ENCODE data around the gene VPS18. TPM values are rescaled to one million over a fixed set of nuclear protein-coding genes. Genes with fewer than 3 reads are reported as not detected.
A peak's percentile ranks its signal among the peaks of the same experiment; 100 is the strongest.

VPS18 gene
- total and polyA plus RNA-seq, 2 donors (not counting 1 experiment from before 2014, with no cell fraction given) = 15.5 to 36.7 TPM

DNA sequence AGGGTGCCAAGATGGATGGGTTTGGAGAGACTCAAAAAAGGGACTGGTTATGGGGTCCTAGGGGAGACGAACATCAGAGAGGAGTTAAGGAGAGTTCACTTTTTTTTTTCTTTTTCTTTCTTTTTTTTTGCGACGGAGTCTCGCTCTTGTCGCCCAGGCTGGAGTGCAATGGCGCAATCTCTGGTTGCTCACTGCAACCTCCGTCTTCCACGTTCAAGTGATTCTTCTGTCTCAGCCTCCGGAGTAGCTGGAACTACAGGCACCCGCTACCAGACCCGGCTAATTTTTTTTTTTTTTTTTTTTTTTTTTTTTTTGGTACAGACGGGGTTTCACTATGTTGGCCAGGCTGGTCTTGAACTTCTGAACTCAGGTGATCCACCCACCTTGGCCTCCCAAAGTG lies 49.2 kb upstream of the VPS18 start:
- no peak overlapping the region for H3K9ac ChIP-seq (ENCODE audit: insufficient read depth, low read length)
- peak overlapping the region; percentile 66 for H3K4me2 ChIP-seq (ENCODE audit: extremely low read depth, insufficient read depth, low read length)
- DNase-seq (ENCODE audit: low read depth in 2 of 2) = no peak
- TF ChIP-seq EZH2 (IDR thresholded peaks at IDR 0.05; ENCODE audit: low read length, missing control alignments) = no peak
- TF ChIP-seq, protein P1, sequence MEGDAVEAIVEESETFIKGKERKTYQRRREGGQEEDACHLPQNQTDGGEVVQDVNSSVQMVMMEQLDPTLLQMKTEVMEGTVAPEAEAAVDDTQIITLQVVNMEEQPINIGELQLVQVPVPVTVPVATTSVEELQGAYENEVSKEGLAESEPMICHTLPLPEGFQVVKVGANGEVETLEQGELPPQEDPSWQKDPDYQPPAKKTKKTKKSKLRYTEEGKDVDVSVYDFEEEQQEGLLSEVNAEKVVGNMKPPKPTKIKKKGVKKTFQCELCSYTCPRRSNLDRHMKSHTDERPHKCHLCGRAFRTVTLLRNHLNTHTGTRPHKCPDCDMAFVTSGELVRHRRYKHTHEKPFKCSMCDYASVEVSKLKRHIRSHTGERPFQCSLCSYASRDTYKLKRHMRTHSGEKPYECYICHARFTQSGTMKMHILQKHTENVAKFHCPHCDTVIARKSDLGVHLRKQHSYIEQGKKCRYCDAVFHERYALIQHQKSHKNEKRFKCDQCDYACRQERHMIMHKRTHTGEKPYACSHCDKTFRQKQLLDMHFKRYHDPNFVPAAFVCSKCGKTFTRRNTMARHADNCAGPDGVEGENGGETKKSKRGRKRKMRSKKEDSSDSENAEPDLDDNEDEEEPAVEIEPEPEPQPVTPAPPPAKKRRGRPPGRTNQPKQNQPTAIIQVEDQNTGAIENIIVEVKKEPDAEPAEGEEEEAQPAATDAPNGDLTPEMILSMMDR (conservative IDR thresholded peaks at IDR 0.05 in 1 of 2, IDR thresholded peaks at IDR 0.05 in 1 of 2; ENCODE audit: low read depth in 1 of 2, low read length in 2 of 2) = no peak
- H3K36me3 ChIP-seq (ENCODE audit: control insufficient read depth, insufficient read depth, low read length) = no peaks in the 10 kb centered on the region
- no peaks in the 10 kb centered on the region for H3K9me3 ChIP-seq (ENCODE audit: control insufficient read depth, insufficient read depth, low read depth, low read length)
- peak overlapping the region in 2 of 4 experiments; percentile 29 to 35 for H3K4me3 ChIP-seq (replicated peaks in 1 of 4; ENCODE audit: control extremely low read depth in 1 of 4, insufficient read depth in 1 of 4, low read depth in 3 of 4, low read length in 4 of 4)
- H3K79me2 ChIP-seq (ENCODE audit: control insufficient read depth, insufficient read depth, low read length) = no peaks in the 10 kb centered on the region
- no peaks in the 10 kb centered on the region for H4K20me1 ChIP-seq (ENCODE audit: control insufficient read depth, extremely low read depth, insufficient read depth, low read length)
- H3K4me1 ChIP-seq (ENCODE audit: control insufficient read depth, extremely low read depth, insufficient read depth, low read length) = no peaks in the 10 kb centered on the region
- H3K27ac ChIP-seq (ENCODE audit: insufficient read depth, low read length) = no peak overlapping the region
- no peak overlapping the region for H2AFZ ChIP-seq (ENCODE audit: low read length)
- H3K27me3 ChIP-seq (ENCODE audit: control insufficient read depth, insufficient read depth, low read length) = peaks cover 41% of the 10 kb centered on the region

DNA sequence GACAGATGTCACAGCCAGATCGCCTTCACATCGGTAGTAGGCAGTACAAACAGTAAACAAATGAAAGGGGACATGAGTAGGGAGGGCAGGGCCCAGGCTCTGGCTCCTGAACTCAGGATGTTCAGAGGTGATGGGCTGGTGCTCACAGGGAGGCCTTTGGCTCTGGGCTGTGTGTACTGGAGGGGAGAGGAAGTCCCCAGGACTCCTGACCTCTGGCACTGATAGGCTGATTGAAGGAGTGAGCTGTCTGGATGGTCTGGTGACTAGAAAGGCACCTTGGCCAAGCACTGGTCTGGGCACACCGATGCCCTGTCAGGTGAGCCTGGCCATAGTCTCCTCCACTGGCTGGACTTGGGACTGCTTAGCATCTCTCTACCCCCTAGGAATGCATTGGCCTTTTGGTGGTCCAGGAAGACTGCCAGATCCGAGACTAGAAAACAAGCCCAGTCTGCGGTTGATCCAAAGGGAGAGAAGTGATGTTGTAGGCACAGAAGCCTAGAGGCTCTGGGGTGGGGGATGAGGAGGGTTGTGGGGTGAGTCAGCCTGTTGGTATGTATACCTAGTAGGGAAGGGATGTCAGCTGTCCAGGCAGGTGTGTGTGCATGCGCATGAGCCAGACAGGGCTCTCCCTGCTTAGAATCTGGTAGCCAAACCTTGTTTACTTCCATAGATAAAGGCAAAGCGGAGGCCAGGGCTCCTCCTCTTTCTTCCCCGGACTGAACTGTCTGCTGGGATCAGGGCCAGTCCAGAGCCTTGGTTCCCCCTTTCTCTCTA lies 48.6 kb upstream of the VPS18 start:
- Histone ChIP-seq H3K27ac (ENCODE audit: insufficient read depth, low read length) (no peak overlapping the region), H3K27me3 (ENCODE audit: control insufficient read depth, insufficient read depth, low read length) (peaks cover 41% of the 10 kb centered on the region), H3K4me2 (ENCODE audit: extremely low read depth, insufficient read depth, low read length) (no peak overlapping the region), H2AFZ (ENCODE audit: low read length) (no peak overlapping the region), H4K20me1 (ENCODE audit: control insufficient read depth, extremely low read depth, insufficient read depth, low read length) (no peaks in the 10 kb centered on the region), H3K79me2 (ENCODE audit: control insufficient read depth, insufficient read depth, low read length) (no peaks in the 10 kb centered on the region), H3K9me3 (ENCODE audit: control insufficient read depth, insufficient read depth, low read depth, low read length) (no peaks in the 10 kb centered on the region), H3K9ac (ENCODE audit: insufficient read depth, low read length) (no peak overlapping the region), H3K36me3 (ENCODE audit: control insufficient read depth, insufficient read depth, low read length) (no peaks in the 10 kb centered on the region), H3K4me3 (replicated peaks in 1 of 4; ENCODE audit: control extremely low read depth in 1 of 4, insufficient read depth in 1 of 4, low read depth in 3 of 4, low read length in 4 of 4) (no peak overlapping the region), H3K4me1 (ENCODE audit: control insufficient read depth, extremely low read depth, insufficient read depth, low read length) (no peaks in the 10 kb centered on the region)
- TF ChIP-seq, protein P1 (conservative IDR thresholded peaks at IDR 0.05 in 1 of 2, IDR thresholded peaks at IDR 0.05 in 1 of 2; ENCODE audit: low read depth in 1 of 2, low read length in 2 of 2) = no peak
- no peak for TF ChIP-seq EZH2 (IDR thresholded peaks at IDR 0.05; ENCODE audit: low read length, missing control alignments)
- DNase-seq (ENCODE audit: low read depth in 2 of 2) = peak in 1 of 2 donors; percentile 30

DNA sequence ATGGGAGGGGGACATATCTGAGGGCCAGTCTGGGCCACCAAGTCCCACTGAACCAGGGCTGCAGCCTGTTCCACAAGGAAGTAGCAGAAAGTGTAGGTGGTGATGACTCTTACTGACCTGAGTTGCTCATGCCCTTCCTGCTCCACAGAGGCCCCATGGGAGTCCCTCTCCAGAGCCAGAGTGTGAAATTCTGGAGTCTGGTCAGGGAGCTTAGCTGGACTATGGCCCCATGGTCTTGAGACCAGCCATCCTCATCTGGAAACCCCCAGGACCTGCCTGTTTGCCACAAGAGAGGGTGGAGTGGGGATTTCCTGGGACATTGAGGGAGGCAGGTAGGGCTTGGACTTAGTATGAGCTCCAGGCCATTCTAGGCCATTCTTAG lies 47.4 kb upstream of the VPS18 start:
- no peak for DNase-seq (ENCODE audit: low read depth in 2 of 2)
- no peak overlapping the region for H3K27ac ChIP-seq (ENCODE audit: insufficient read depth, low read length)
- no peaks in the 10 kb centered on the region for H3K36me3 ChIP-seq (ENCODE audit: control insufficient read depth, insufficient read depth, low read length)
- no peaks in the 10 kb centered on the region for H4K20me1 ChIP-seq (ENCODE audit: control insufficient read depth, extremely low read depth, insufficient read depth, low read length)
- H3K4me3 ChIP-seq (replicated peaks in 1 of 4; ENCODE audit: control extremely low read depth in 1 of 4, insufficient read depth in 1 of 4, low read depth in 3 of 4, low read length in 4 of 4) = no peak overlapping the region
- peaks cover 38% of the 10 kb centered on the region for H3K27me3 ChIP-seq (ENCODE audit: control insufficient read depth, insufficient read depth, low read length)
- no peak overlapping the region for H2AFZ ChIP-seq (ENCODE audit: low read length)
- H3K79me2 ChIP-seq (ENCODE audit: control insufficient read depth, insufficient read depth, low read length) = no peaks in the 10 kb centered on the region
- H3K4me1 ChIP-seq (ENCODE audit: control insufficient read depth, extremely low read depth, insufficient read depth, low read length) = no peaks in the 10 kb centered on the region
- H3K4me2 ChIP-seq (ENCODE audit: extremely low read depth, insufficient read depth, low read length) = no peak overlapping the region
- no peak overlapping the region for H3K9ac ChIP-seq (ENCODE audit: insufficient read depth, low read length)
- H3K9me3 ChIP-seq (ENCODE audit: control insufficient read depth, insufficient read depth, low read depth, low read length) = no peaks in the 10 kb centered on the region
- TF ChIP-seq, protein P1 (conservative IDR thresholded peaks at IDR 0.05 in 1 of 2, IDR thresholded peaks at IDR 0.05 in 1 of 2; ENCODE audit: low read depth in 1 of 2, low read length in 2 of 2) = no peak
- TF ChIP-seq EZH2 (IDR thresholded peaks at IDR 0.05; ENCODE audit: low read length, missing control alignments) = no peak
